ENCODE results near the gene TMEM245.

- TF ChIP-seq LCORL (IDR thresholded peaks at IDR 0.05) (no peak), LCORL (CRISPR knock-in tag; IDR thresholded peaks at IDR 0.05) (no peak), KAT2B (IDR thresholded peaks at IDR 0.05; ENCODE audit: borderline replicate concordance, low read depth, low read length) (no peak), CHD4 (IDR thresholded peaks at IDR 0.05; ENCODE audit: borderline replicate concordance, low read length) (no peak), CTCF (CRISPR knock-in tag; IDR thresholded peaks at IDR 0.05) (no peak), BHLHE40 (IDR thresholded peaks at IDR 0.05; ENCODE audit: low read length) (no peak), XBP1 (CRISPR knock-in tag; IDR thresholded peaks at IDR 0.05) (no peak), EZH2 (conservative IDR thresholded peaks at IDR 0.05; ENCODE audit: low read depth, low read length) (no peak), BCLAF1 (IDR thresholded peaks at IDR 0.05) (no peak), ETS1 (CRISPR knock-in tag; IDR thresholded peaks at IDR 0.05) (no peak)
- TF ChIP-seq, protein P1, sequence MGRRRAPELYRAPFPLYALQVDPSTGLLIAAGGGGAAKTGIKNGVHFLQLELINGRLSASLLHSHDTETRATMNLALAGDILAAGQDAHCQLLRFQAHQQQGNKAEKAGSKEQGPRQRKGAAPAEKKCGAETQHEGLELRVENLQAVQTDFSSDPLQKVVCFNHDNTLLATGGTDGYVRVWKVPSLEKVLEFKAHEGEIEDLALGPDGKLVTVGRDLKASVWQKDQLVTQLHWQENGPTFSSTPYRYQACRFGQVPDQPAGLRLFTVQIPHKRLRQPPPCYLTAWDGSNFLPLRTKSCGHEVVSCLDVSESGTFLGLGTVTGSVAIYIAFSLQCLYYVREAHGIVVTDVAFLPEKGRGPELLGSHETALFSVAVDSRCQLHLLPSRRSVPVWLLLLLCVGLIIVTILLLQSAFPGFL (CRISPR knock-in tag; IDR thresholded peaks at IDR 0.05): no peak
- TF ChIP-seq, protein P2, sequence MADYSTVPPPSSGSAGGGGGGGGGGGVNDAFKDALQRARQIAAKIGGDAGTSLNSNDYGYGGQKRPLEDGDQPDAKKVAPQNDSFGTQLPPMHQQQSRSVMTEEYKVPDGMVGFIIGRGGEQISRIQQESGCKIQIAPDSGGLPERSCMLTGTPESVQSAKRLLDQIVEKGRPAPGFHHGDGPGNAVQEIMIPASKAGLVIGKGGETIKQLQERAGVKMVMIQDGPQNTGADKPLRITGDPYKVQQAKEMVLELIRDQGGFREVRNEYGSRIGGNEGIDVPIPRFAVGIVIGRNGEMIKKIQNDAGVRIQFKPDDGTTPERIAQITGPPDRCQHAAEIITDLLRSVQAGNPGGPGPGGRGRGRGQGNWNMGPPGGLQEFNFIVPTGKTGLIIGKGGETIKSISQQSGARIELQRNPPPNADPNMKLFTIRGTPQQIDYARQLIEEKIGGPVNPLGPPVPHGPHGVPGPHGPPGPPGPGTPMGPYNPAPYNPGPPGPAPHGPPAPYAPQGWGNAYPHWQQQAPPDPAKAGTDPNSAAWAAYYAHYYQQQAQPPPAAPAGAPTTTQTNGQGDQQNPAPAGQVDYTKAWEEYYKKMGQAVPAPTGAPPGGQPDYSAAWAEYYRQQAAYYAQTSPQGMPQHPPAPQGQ (CRISPR knock-in tag; IDR thresholded peaks at IDR 0.05; ENCODE audit: borderline replicate concordance): no peak
- TF ChIP-seq, protein P3, sequence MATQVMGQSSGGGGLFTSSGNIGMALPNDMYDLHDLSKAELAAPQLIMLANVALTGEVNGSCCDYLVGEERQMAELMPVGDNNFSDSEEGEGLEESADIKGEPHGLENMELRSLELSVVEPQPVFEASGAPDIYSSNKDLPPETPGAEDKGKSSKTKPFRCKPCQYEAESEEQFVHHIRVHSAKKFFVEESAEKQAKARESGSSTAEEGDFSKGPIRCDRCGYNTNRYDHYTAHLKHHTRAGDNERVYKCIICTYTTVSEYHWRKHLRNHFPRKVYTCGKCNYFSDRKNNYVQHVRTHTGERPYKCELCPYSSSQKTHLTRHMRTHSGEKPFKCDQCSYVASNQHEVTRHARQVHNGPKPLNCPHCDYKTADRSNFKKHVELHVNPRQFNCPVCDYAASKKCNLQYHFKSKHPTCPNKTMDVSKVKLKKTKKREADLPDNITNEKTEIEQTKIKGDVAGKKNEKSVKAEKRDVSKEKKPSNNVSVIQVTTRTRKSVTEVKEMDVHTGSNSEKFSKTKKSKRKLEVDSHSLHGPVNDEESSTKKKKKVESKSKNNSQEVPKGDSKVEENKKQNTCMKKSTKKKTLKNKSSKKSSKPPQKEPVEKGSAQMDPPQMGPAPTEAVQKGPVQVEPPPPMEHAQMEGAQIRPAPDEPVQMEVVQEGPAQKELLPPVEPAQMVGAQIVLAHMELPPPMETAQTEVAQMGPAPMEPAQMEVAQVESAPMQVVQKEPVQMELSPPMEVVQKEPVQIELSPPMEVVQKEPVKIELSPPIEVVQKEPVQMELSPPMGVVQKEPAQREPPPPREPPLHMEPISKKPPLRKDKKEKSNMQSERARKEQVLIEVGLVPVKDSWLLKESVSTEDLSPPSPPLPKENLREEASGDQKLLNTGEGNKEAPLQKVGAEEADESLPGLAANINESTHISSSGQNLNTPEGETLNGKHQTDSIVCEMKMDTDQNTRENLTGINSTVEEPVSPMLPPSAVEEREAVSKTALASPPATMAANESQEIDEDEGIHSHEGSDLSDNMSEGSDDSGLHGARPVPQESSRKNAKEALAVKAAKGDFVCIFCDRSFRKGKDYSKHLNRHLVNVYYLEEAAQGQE (IDR thresholded peaks at IDR 0.05; ENCODE audit: borderline replicate concordance in 1 of 2, low read depth in 1 of 2, low read length in 2 of 2): no peak
Measured at GRCh38 chr9:109085510-109085909, 34.2 kb downstream of the TMEM245 start.

Data from HepG2 (cell line).